ENCODE data around the gene CRISP2.

GRCh38 chr6:49646130-49646824 is 67.1 kb downstream of the CRISP2 start:
- no peak for TF ChIP-seq EP300 (IDR thresholded peaks at IDR 0.05)
- TF ChIP-seq CTCF (IDR thresholded peaks at IDR 0.05), result no peak
- TF ChIP-seq POLR2AphosphoS5 (IDR thresholded peaks at IDR 0.05), result no peak
- TF ChIP-seq POLR2A (IDR thresholded peaks at IDR 0.05; ENCODE audit: low read depth), result no peak
